ENCODE measurements around the gene GRAMD1C.

Gene GRAMD1C

GRCh38 chr3:113966172-113966571 is 127.6 kb downstream of the GRAMD1C start:
- TF ChIP-seq CTCF (IDR thresholded peaks at IDR 0.05; ENCODE audit: control insufficient read depth, extremely low read depth, insufficient read depth), result no peak
- H3K4me3 ChIP-seq (ENCODE audit: low read depth, low read length), result no peak overlapping the region
- no peak for DNase-seq (ENCODE audit: low read depth)

GRCh38 chr3:113968986-113969385 is 130.4 kb downstream of the GRAMD1C start:
- no peak for TF ChIP-seq CTCF (IDR thresholded peaks at IDR 0.05; ENCODE audit: control insufficient read depth, extremely low read depth, insufficient read depth)
- DNase-seq (ENCODE audit: low read depth), result no peak
- no peak overlapping the region for H3K4me3 ChIP-seq (ENCODE audit: low read depth, low read length)

GRCh38 chr3:113977822-113978221 is 139.2 kb downstream of the GRAMD1C start:
- no peak for TF ChIP-seq CTCF (IDR thresholded peaks at IDR 0.05; ENCODE audit: control insufficient read depth, extremely low read depth, insufficient read depth)
- no peak overlapping the region for H3K4me3 ChIP-seq (ENCODE audit: low read depth, low read length)
- no peak for DNase-seq (ENCODE audit: low read depth)

- H3K4me3 ChIP-seq (ENCODE audit: low read depth, low read length), result no peak overlapping the region
- DNase-seq (ENCODE audit: low read depth), result no peak
- TF ChIP-seq CTCF (IDR thresholded peaks at IDR 0.05; ENCODE audit: control insufficient read depth, extremely low read depth, insufficient read depth), result no peak
Observed at GRCh38 chr3:113979916-113980315, 141.3 kb downstream of the GRAMD1C start.

- H3K4me3 ChIP-seq (ENCODE audit: low read depth, low read length), result no peak overlapping the region
- DNase-seq (ENCODE audit: low read depth), result no peak
- TF ChIP-seq CTCF (IDR thresholded peaks at IDR 0.05; ENCODE audit: control insufficient read depth, extremely low read depth, insufficient read depth), result no peak
Observed at GRCh38 chr3:113981803-113982202, 143.2 kb downstream of the GRAMD1C start.

- H3K4me3 ChIP-seq (ENCODE audit: low read depth, low read length), result no peak overlapping the region
- no peak for DNase-seq (ENCODE audit: low read depth)
- no peak for TF ChIP-seq CTCF (IDR thresholded peaks at IDR 0.05; ENCODE audit: control insufficient read depth, extremely low read depth, insufficient read depth)
Observed at GRCh38 chr3:113983544-113983943, 145.0 kb downstream of the GRAMD1C start.

GRCh38 chr3:113985541-113985940 is 147.0 kb downstream of the GRAMD1C start:
- TF ChIP-seq CTCF (IDR thresholded peaks at IDR 0.05; ENCODE audit: control insufficient read depth, extremely low read depth, insufficient read depth), result no peak
- H3K4me3 ChIP-seq (ENCODE audit: low read depth, low read length), result no peak overlapping the region
- DNase-seq (ENCODE audit: low read depth), result no peak

Data from LNCaP clone FGC (cell line).